ENCODE data around the gene TUBB4A. TPM values are rescaled to one million over a fixed set of nuclear protein-coding genes. Genes with fewer than 3 reads are reported as not detected.

The TUBB4A gene
- total and polyA plus RNA-seq, 9 of the 15 experiments (the other 6 are each of a cell fraction or from before 2014, with no cell fraction given), result 0.14 to 7.0 (median 0.75) TPM

DNA sequence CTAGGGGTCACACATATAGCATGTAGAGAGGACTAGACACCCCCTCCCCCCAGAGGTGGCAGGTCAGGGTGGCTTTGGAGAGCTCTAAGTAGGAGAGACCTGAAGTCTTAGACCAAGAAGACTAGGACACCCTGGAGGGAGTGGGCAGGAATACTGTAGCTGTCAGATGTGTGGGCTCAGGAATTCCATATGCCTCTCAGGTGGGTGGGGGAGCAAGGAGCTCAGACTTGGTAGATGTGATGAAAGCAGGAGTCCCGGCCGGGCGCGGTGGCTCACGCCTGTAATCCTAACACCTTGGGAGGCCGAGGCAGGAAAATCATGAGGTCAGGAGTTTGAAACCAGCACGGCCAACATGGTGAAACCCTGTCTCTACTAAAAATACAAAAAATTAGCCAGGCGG, 36.4 kb downstream of the TUBB4A start:
- Histone ChIP-seq H3K9me1 (ENCODE audit: control insufficient read depth, insufficient read depth, low read length) (no peaks in the 10 kb centered on the region), H3K4me1 (replicated peaks in 1 of 2; ENCODE audit: control insufficient read depth in 2 of 2, insufficient read depth in 2 of 2, low read length in 2 of 2) (peaks cover 3 to 26% of the 10 kb centered on the region in 2 experiments; a peak in 3 of 5 replicates), H3K4me3 (no peak overlapping the region), H3K79me2 (ENCODE audit: control insufficient read depth, insufficient read depth, low read length) (no peaks in the 10 kb centered on the region), H3K36me3 (ENCODE audit: control insufficient read depth, insufficient read depth, low read length) (no peaks in the 10 kb centered on the region), H3K4me2 (ENCODE audit: insufficient read depth, low read length) (no peak overlapping the region), H3K27ac (ENCODE audit: extremely low read depth, low read depth, low read length) (no peak overlapping the region), H3K9me3 (replicated peaks; ENCODE audit: control insufficient read depth, insufficient read depth, low read depth, low read length) (no peaks in the 10 kb centered on the region), H3K9ac (ENCODE audit: insufficient read depth in 1 of 2, low read depth in 2 of 2, low read length in 2 of 2) (no peak overlapping the region), H4K20me1 (replicated peaks; ENCODE audit: control insufficient read depth, insufficient read depth, low read length) (no peaks in the 10 kb centered on the region), H3K27me3 (ENCODE audit: control insufficient read depth in 2 of 2, insufficient read depth in 2 of 2, low read length in 2 of 2) (peaks cover 8 to 21% of the 10 kb centered on the region in 2 experiments), H2AFZ (ENCODE audit: low read depth, low read length) (no peak overlapping the region)
- FAIRE-seq (no peak), ATAC-seq (no peak), DNase-seq (ENCODE audit: extremely low read depth in 1 of 4, low spot score in 3 of 4) (no peak)
- WGBS (ENCODE audit: insufficient coverage, low coverage, missing lambda C conversion rate), result 5% methylated on average over 8 of the region's 8 CpGs
- BruUV-seq (replicated peaks), result no TSS peak
- intact Hi-C loops (cut with micrococcal nuclease), result no loop called here
- CTCF ChIA-PET (ENCODE audit: low intra/inter-chr PET ratio), result no interaction called here
- TF ChIP-seq PHF20 (IDR thresholded peaks at IDR 0.05; ENCODE audit: partially characterized antibody), result no peak
- in situ Hi-C loops (cut with MboI), result no loop called here
- POLR2A ChIA-PET, result interaction anchor here (1.3 kb wide), 2 partner anchors 8 to 21 kb away, joined by 3 to 4 read pairs; no protein-coding TSS in a partner anchor

DNA sequence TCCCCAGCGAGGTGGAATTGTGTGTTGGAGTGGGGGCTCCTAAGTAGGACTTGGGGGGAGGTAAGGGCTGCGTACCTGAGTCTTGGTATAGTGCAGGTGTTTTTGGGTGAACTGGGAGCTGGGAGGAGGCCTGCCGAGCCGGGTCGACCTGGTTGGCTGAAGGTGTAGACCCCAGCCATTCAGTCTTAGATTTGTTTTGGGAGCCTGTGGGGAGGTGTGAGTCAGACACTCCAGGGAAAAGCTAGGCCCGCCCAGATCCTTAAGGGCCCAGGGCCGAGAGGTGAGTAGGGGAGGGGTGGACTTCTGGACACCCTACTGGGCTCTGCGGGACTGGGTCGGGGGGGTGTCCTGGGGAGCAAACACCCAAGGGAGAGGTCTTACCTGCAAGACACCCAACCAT, 37.1 kb downstream of the TUBB4A start:
- ATAC-seq, result no peak
- H4K20me1 ChIP-seq (replicated peaks; ENCODE audit: control insufficient read depth, insufficient read depth, low read length), result no peaks in the 10 kb centered on the region
- 16% methylated on average over 9 of the region's 9 CpGs for WGBS (ENCODE audit: insufficient coverage, low coverage, missing lambda C conversion rate)
- no peaks in the 10 kb centered on the region for H3K79me2 ChIP-seq (ENCODE audit: control insufficient read depth, insufficient read depth, low read length)
- H3K27ac ChIP-seq (ENCODE audit: extremely low read depth, low read depth, low read length), result no peak overlapping the region
- no TSS peak for BruUV-seq (replicated peaks)
- no peak overlapping the region for H3K9ac ChIP-seq (ENCODE audit: insufficient read depth in 1 of 2, low read depth in 2 of 2, low read length in 2 of 2)
- peaks cover 8 to 21% of the 10 kb centered on the region in 2 experiments for H3K27me3 ChIP-seq (ENCODE audit: control insufficient read depth in 2 of 2, insufficient read depth in 2 of 2, low read length in 2 of 2)
- CTCF ChIA-PET (ENCODE audit: low intra/inter-chr PET ratio), result no interaction called here
- H3K4me2 ChIP-seq (ENCODE audit: insufficient read depth, low read length), result no peak overlapping the region
- H3K4me1 ChIP-seq (replicated peaks in 1 of 2; ENCODE audit: control insufficient read depth in 2 of 2, insufficient read depth in 2 of 2, low read length in 2 of 2), result peaks cover 3 to 31% of the 10 kb centered on the region in 2 experiments; a peak in 3 of 5 replicates
- no peaks in the 10 kb centered on the region for H3K36me3 ChIP-seq (ENCODE audit: control insufficient read depth, insufficient read depth, low read length)
- H2AFZ ChIP-seq (ENCODE audit: low read depth, low read length), result no peak overlapping the region
- H3K9me3 ChIP-seq (replicated peaks; ENCODE audit: control insufficient read depth, insufficient read depth, low read depth, low read length), result no peaks in the 10 kb centered on the region
- no peak for FAIRE-seq
- H3K4me3 ChIP-seq, result no peak overlapping the region
- POLR2A ChIA-PET, result interaction anchor here (1.3 kb wide), 2 partner anchors 9 to 22 kb away, joined by 3 to 4 read pairs; no protein-coding TSS in a partner anchor
- H3K9me1 ChIP-seq (ENCODE audit: control insufficient read depth, insufficient read depth, low read length), result no peaks in the 10 kb centered on the region
- intact Hi-C loops (cut with micrococcal nuclease) (no loop called here), in situ Hi-C loops (cut with MboI) (no loop called here)
- no peak for DNase-seq (ENCODE audit: extremely low read depth in 1 of 4, low spot score in 3 of 4)
- TF ChIP-seq SIX5 (IDR thresholded peaks at IDR 0.05; ENCODE audit: borderline replicate concordance in 1 of 2, insufficient read depth in 1 of 2, low read depth in 1 of 2, low read length in 2 of 2) (no peak), ZNF311 (CRISPR knock-in tag; IDR thresholded peaks at IDR 0.05) (no peak), RBM22 (IDR thresholded peaks at IDR 0.05; ENCODE audit: low read depth, low read length, poor library complexity, severe bottlenecking) (no peak), ZZZ3 (IDR thresholded peaks at IDR 0.05) (no peak), ZNF274 (IDR thresholded peaks at IDR 0.05; ENCODE audit: borderline replicate concordance, low read depth, low read length) (no peak), PTTG1 (tag; IDR thresholded peaks at IDR 0.05; ENCODE audit: low read depth) (no peak), ZNF347 (CRISPR knock-in tag; IDR thresholded peaks at IDR 0.05; ENCODE audit: low read depth) (no peak), KLF6 (CRISPR knock-in tag; IDR thresholded peaks at IDR 0.05; ENCODE audit: borderline replicate concordance) (no peak), SIRT6 (IDR thresholded peaks at IDR 0.05; ENCODE audit: low read depth, low read length) (no peak), ZBTB7A (IDR thresholded peaks at IDR 0.05; ENCODE audit: borderline replicate concordance, control insufficient read depth, low read depth, low read length) (no peak)
- TF ChIP-seq, protein P1, sequence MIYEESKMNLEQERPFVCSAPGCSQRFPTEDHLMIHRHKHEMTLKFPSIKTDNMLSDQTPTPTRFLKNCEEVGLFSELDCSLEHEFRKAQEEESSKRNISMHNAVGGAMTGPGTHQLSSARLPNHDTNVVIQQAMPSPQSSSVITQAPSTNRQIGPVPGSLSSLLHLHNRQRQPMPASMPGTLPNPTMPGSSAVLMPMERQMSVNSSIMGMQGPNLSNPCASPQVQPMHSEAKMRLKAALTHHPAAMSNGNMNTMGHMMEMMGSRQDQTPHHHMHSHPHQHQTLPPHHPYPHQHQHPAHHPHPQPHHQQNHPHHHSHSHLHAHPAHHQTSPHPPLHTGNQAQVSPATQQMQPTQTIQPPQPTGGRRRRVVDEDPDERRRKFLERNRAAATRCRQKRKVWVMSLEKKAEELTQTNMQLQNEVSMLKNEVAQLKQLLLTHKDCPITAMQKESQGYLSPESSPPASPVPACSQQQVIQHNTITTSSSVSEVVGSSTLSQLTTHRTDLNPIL (CRISPR knock-in tag; IDR thresholded peaks at IDR 0.05), result no peak
- TF ChIP-seq, protein P2, sequence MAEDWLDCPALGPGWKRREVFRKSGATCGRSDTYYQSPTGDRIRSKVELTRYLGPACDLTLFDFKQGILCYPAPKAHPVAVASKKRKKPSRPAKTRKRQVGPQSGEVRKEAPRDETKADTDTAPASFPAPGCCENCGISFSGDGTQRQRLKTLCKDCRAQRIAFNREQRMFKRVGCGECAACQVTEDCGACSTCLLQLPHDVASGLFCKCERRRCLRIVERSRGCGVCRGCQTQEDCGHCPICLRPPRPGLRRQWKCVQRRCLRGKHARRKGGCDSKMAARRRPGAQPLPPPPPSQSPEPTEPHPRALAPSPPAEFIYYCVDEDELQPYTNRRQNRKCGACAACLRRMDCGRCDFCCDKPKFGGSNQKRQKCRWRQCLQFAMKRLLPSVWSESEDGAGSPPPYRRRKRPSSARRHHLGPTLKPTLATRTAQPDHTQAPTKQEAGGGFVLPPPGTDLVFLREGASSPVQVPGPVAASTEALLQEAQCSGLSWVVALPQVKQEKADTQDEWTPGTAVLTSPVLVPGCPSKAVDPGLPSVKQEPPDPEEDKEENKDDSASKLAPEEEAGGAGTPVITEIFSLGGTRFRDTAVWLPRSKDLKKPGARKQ (CRISPR knock-in tag; IDR thresholded peaks at IDR 0.05), result no peak
